Measurements from ENCODE around the gene WIPF2. TPM values are rescaled to one million over a fixed set of nuclear protein-coding genes. Genes with fewer than 3 reads are reported as not detected.

WIPF2 gene
- total and polyA plus RNA-seq, 8 donors: 6.3 to 21.7 (median 13.8) TPM

- FAIRE-seq (no peak), DNase-seq (peak in 3 of 6 donors; percentile 48 to 57 (median 52)), ATAC-seq (no peak)
- no peaks in the 10 kb centered on the region for H3K9me3 ChIP-seq
- no peak for TF ChIP-seq CTCF (IDR thresholded peaks at IDR 0.05)
- H3K4me1 ChIP-seq: peaks cover 10 to 45% (median 12%) of the 10 kb centered on the region in 3 donors
- 2 to 5% methylated on average over 4 of the region's 4 CpGs for WGBS, 2 donors
- no peaks in the 10 kb centered on the region for H3K36me3 ChIP-seq
- intact Hi-C loops (cut with DNase I): no loop called here
- H3K27me3 ChIP-seq: no peaks in the 10 kb centered on the region
- peak overlapping the region in 2 of 4 donors; percentile 4 to 100 for H3K4me3 ChIP-seq
- peak overlapping the region; percentile 42 to 77 (median 50) for H3K27ac ChIP-seq
These were observed 102.9 kb downstream of the WIPF2 start for GRCh38 chr17:40321961-40322357.

- peak in 2 of 4 donors; percentile 5 to 7 for ATAC-seq
- 38 to 45% methylated on average over 19 of the region's 19 CpGs for WGBS, 2 donors
- peak overlapping the region in 2 of 4 donors; percentile 4 to 100 for H3K4me3 ChIP-seq
These were observed 103.5 kb downstream of the WIPF2 start for GRCh38 chr17:40322358-40323315.

GRCh38 chr17:40323391-40324381 is 104.6 kb downstream of the WIPF2 start:
- intact Hi-C loops (cut with DNase I): no loop called here
- no peaks in the 10 kb centered on the region for H3K9me3 ChIP-seq
- H3K4me3 ChIP-seq: no peak overlapping the region
- DNase-seq (peak in 4 of 6 donors; percentile 14 to 57 (median 49)), ATAC-seq (peak in 1 of 4 donors; percentile 4), FAIRE-seq (no peak)
- H3K27me3 ChIP-seq: no peaks in the 10 kb centered on the region
- 64 to 78% methylated on average over 8 to 10 of the region's 10 CpGs for WGBS, 2 donors
- no peaks in the 10 kb centered on the region for H3K36me3 ChIP-seq
- TF ChIP-seq CTCF (IDR thresholded peaks at IDR 0.05): no peak
- peaks cover 6 to 52% (median 19%) of the 10 kb centered on the region in 3 donors for H3K4me1 ChIP-seq
- peak overlapping the region; percentile 33 to 77 (median 50) for H3K27ac ChIP-seq

More at GRCh38 chr17:40322358-40323315, 103.5 kb downstream of the WIPF2 start:
- Histone ChIP-seq H3K4me1 (peaks cover 6 to 44% (median 17%) of the 10 kb centered on the region in 3 donors), H3K27ac (peak overlapping the region; percentile 42 to 77 (median 50)), H3K9me3 (no peaks in the 10 kb centered on the region), H3K36me3 (no peaks in the 10 kb centered on the region), H3K27me3 (no peaks in the 10 kb centered on the region)
- peak in 4 of 6 donors; percentile 40 to 77 (median 68) for DNase-seq
- intact Hi-C loops (cut with DNase I): no loop called here
- no peak for TF ChIP-seq CTCF (IDR thresholded peaks at IDR 0.05)
- FAIRE-seq: no peak

GRCh38 chr17:40325156-40326013 is 106.3 kb downstream of the WIPF2 start:
- no peaks in the 10 kb centered on the region for H3K27me3 ChIP-seq
- DNase-seq (peak in 3 of 6 donors; percentile 22 to 30 (median 28)), FAIRE-seq (no peak), ATAC-seq (no peak)
- intact Hi-C loops (cut with DNase I): no loop called here
- WGBS, 2 donors: 80 to 84% methylated on average over 12 to 13 of the region's 13 CpGs
- TF ChIP-seq CTCF (IDR thresholded peaks at IDR 0.05): no peak
- H3K9me3 ChIP-seq: no peaks in the 10 kb centered on the region
- no peaks in the 10 kb centered on the region for H3K36me3 ChIP-seq
- peak overlapping the region in 1 of 4 donors; percentile 50 for H3K27ac ChIP-seq
- H3K4me1 ChIP-seq: peaks cover 5 to 56% (median 29%) of the 10 kb centered on the region in 3 donors
- H3K4me3 ChIP-seq: no peak overlapping the region
